HepG2 (cell line): ENCODE results near the gene PPP3R1. TPM values are rescaled to one million over a fixed set of nuclear protein-coding genes. Genes with fewer than 3 reads are reported as not detected.

Experiments
- ATAC-seq: fragments of 200-7000 bp; cut with Tn5 transposase; 3 replicates; pipeline ENCODE4 v1.9.1; 2020; ENCODE audit warnings: mild to moderate bottlenecking, moderate library complexity
- BruUV-seq: library from RNA; stranded (reverse); fragments of 400-500 nt; replicated peaks from 2 replicates; lab custom pipeline; 2021; lab: Mats Ljungman, UMichigan
- CTCF ChIA-PET: fragments of 300-600 bp; formaldehyde crosslinking; extraction: SDS; loops from one replicate; lab custom pipeline; 2021; ENCODE audit warnings: low total read pairs, inconsistent platforms, low intra/inter-chr PET ratio; lab: Yijun Ruan, JAX
- POLR2A ChIA-PET: fragments of 350-600 bp; sonication (Branson Sonifier 250); formaldehyde crosslinking; loops from one replicate; lab custom pipeline; 2020; ENCODE audit warnings: antibody characterized with exemption, inconsistent platforms; lab: Yijun Ruan, JAX
- DNase-seq: peaks from one replicate; pipeline ENCODE4 v3.0.0-alpha.2; 2015; ENCODE audit warnings: low spot score
- FAIRE-seq: peaks from 3 replicates; lab custom pipeline; 2011; peaks lifted over from hg19 to GRCh38; lab: Jason Lieb, UNC
- H2AFZ ChIP-seq: one replicate; pipeline ENCODE4 v1.6.1; 2011; ENCODE audit warnings: low read length, inconsistent platforms
- H3K27ac ChIP-seq: fragments of 300-600 bp; 3 replicates; pipeline ENCODE4 v1.8.0; 2011; ENCODE audit warnings: mixed run types, mild to moderate bottlenecking, mixed read lengths, low read length, inconsistent platforms; ENCODE audit not compliant: insufficient read depth; ENCODE audit errors: extremely low read length
- H3K27me3 ChIP-seq, 2 experiments: fragments of 200-600 bp in 1 of 2; 2 replicates in 1 of 2; 3 replicates in 1 of 2; pipeline versions ENCODE4 v1.6.0 to v1.8.0; 2011; ENCODE audit warnings: low read length in 2 of 2, mild to moderate bottlenecking in 2 of 2, moderate library complexity in 2 of 2, inconsistent platforms in 1 of 2; ENCODE audit not compliant: insufficient read depth in 2 of 2, control insufficient read depth in 1 of 2
- H3K36me3 ChIP-seq, 2 experiments: fragments of 200-600 bp in 1 of 2; replicated peaks in 1 of 2; 2 replicates in 1 of 2; 3 replicates in 1 of 2; pipeline versions ENCODE4 v1.5.1 to v1.8.0; 2011; ENCODE audit warnings: low read length in 2 of 2, inconsistent platforms in 1 of 2; ENCODE audit not compliant: insufficient read depth in 2 of 2, control insufficient read depth in 1 of 2
- H3K4me1 ChIP-seq: 2 replicates; pipeline ENCODE4 v1.5.1; 2012; ENCODE audit warnings: low read length, inconsistent platforms; ENCODE audit not compliant: insufficient read depth
- H3K4me2 ChIP-seq: 2 replicates; pipeline ENCODE4 v1.6.0; 2011; ENCODE audit warnings: low read depth, low read length, inconsistent platforms
- H3K4me3 ChIP-seq, 3 experiments: fragments of 200-600 bp in 1 of 3; sonication (generic), shearing (Covaris generic) in 1 of 3; replicated peaks in 1 of 3; 2 replicates each; pipeline ENCODE4 v1.5.1; 2011 to 2016; ENCODE audit warnings: low read length in 3 of 3, inconsistent platforms in 2 of 3, low read depth in 2 of 3, mild to moderate bottlenecking in 2 of 3, control low read depth in 1 of 3, mixed read lengths in 1 of 3; ENCODE audit not compliant: insufficient read depth in 1 of 3
- H3K79me2 ChIP-seq: one replicate; pipeline ENCODE4 v1.6.1; 2011; ENCODE audit warnings: low read length, inconsistent platforms; ENCODE audit not compliant: insufficient read depth
- H3K9ac ChIP-seq: 2 replicates; pipeline ENCODE4 v1.6.0; 2011; ENCODE audit warnings: mild to moderate bottlenecking, low read depth, low read length, inconsistent platforms; ENCODE audit not compliant: insufficient read depth
- H3K9me3 ChIP-seq: 2 replicates; pipeline ENCODE4 v1.5.1; 2012; ENCODE audit warnings: mild to moderate bottlenecking, low read length
- H4K20me1 ChIP-seq: 2 replicates; pipeline ENCODE4 v1.6.0; 2011; ENCODE audit warnings: inconsistent platforms, mild to moderate bottlenecking, low read length, moderate library complexity; ENCODE audit not compliant: insufficient read depth
- HNRNPUL1 ChIP-seq: fragments of 200-400 bp; formaldehyde crosslinking; IDR thresholded peaks from 2 replicates; pipeline ENCODE4 v1.6.1; 2017; ENCODE audit warnings: low read depth, mild to moderate bottlenecking, low read length, moderate library complexity
- SIX1 ChIP-seq: sonication (generic); formaldehyde crosslinking; IDR thresholded peaks from 2 replicates; pipeline ENCODE4 v1.4.0; 2020; ENCODE audit warnings: missing genetic modification reagents, borderline replicate concordance
- ZBTB20 ChIP-seq: sonication (generic); formaldehyde crosslinking; IDR thresholded peaks from 2 replicates; pipeline ENCODE4 v1.8.1; 2023; ENCODE audit warnings: missing genetic modification reagents, low read depth, mild to moderate bottlenecking, borderline replicate concordance
- ZBTB33 ChIP-seq: sonication (generic); formaldehyde crosslinking; IDR thresholded peaks from 2 replicates; pipeline ENCODE4 v1.4.0; 2020; ENCODE audit warnings: missing genetic modification reagents
- ZBTB39 ChIP-seq: sonication (generic); formaldehyde crosslinking; IDR thresholded peaks from 2 replicates; pipeline ENCODE4 v1.5.0; 2020; ENCODE audit warnings: missing genetic modification reagents
- ZNF143 ChIP-seq: sonication (generic); formaldehyde crosslinking; IDR thresholded peaks from 2 replicates; pipeline ENCODE4 v1.4.0; 2020; ENCODE audit warnings: missing genetic modification reagents
- WGBS: methylation state at CpG from one replicate; pipeline ENCODE4 v1.1.6; 2017; ENCODE audit warnings: low lambda C conversion rate; 5-methylcytosine and 5-hydroxymethylcytosine counted together
- in situ Hi-C: cut with HindIII; loops from 2 replicates; pipeline ENCODE4 v1.10.0; 2017; ENCODE audit warnings: low pct_unique_long_range_greater_than_20kb; ENCODE audit not compliant: extremely low pct_ligation_motif_present
- intact Hi-C: fragments of 100-400 bp; cut with micrococcal nuclease; formaldehyde crosslinking; loops from one replicate; pipeline ENCODE4 v1.10.0; 2022; ENCODE audit not compliant: unreplicated experiment
- polyA plus RNA-seq, 8 experiments: library from polyadenylated mRNA; depleted of rRNA in 3 of 8; stranded (reverse) in 7 of 8; unstranded in 1 of 8; fragments of >200 nt; fragmentation: Illumina TruSeq in 4 of 8; extraction: Trizol in 4 of 8; gene quantifications; 2 replicates each; pipeline versions ENCODE4 v1.2.1 to v1.2.3, GENCODE V29; 2011 to 2016; ENCODE audit warnings: low read depth in 4 of 8, missing spikeins in 1 of 8, mixed read lengths in 1 of 8; ENCODE audit not compliant: insufficient read depth in 1 of 8
- total RNA-seq, 5 experiments: library from RNA; depleted of rRNA; stranded (reverse); fragments of >200 nt; fragmentation: Illumina TruSeq; extraction: Trizol; gene quantifications; 2 replicates each; pipeline ENCODE4 v1.2.3, GENCODE V29; 2016; ENCODE audit warnings: low read depth in 1 of 5

Gene PPP3R1
- total and polyA plus RNA-seq, 2 of the 13 experiments (the other 11 are each of a cell fraction or from before 2014, with no cell fraction given): 11.6 to 25.7 TPM

GRCh38 chr2:68190991-68191731 is 61.2 kb downstream of the PPP3R1 start (continued):
- TF ChIP-seq ZBTB20 (no peak), SIX1 (CRISPR knock-in tag) (no peak), HNRNPUL1 (no peak)

GRCh38 chr2:68189991-68190784 is 62.1 kb downstream of the PPP3R1 start:
- no peak overlapping the region for H3K27ac ChIP-seq
- H4K20me1 ChIP-seq: peaks cover 19% of the 10 kb centered on the region
- TF ChIP-seq ZNF143 (CRISPR knock-in tag) (no peak), ZBTB33 (peak; percentile 49; the same call in 1 of the 2 replicates), ZBTB39 (CRISPR knock-in tag) (no peak)
- no TSS peak for BruUV-seq
- DNase-seq: no peak
- ChIA-PET POLR2A (no interaction called here), CTCF (no interaction called here)
- H2AFZ ChIP-seq: no peak overlapping the region
- 94% methylated on average over 15 of the region's 15 CpGs for whole genome bisulfite sequencing
- H3K36me3 ChIP-seq: peaks cover 3 to 7% of the 10 kb centered on the region in 2 experiments; a peak in 4 of 5 replicates
- peaks cover 57% of the 10 kb centered on the region for H3K79me2 ChIP-seq
- H3K4me2 ChIP-seq: no peak overlapping the region
- FAIRE-seq: no peak
- H3K9ac ChIP-seq: no peak overlapping the region
- ATAC-seq: no peak
- H3K4me3 ChIP-seq: no peak overlapping the region
- intact Hi-C loops: loop anchor here (5.0 to 10.0 kb wide), 2 partner anchors 62 to 95 kb away; partner anchors contain the start of gene PPP3R1
- in situ Hi-C loops: no loop called here
- peaks cover 33% of the 10 kb centered on the region for H3K4me1 ChIP-seq
- H3K9me3 ChIP-seq: no peaks in the 10 kb centered on the region
- no peaks in the 10 kb centered on the region for H3K27me3 ChIP-seq
